MM.1S (cell line): Measurements from ENCODE around the gene NDUFAF8.

Source experiments
- EZH2 ChIP-seq: fragments of 300-600 bp; sonication (generic); optimal IDR thresholded peaks from 2 replicates; pipeline ENCODE3; 2017; ENCODE audit warnings: low read depth, mild to moderate bottlenecking, antibody characterized with exemption, low read length, mixed read lengths
- TF ChIP-seq, protein P1 (sequence below): fragments of 300-600 bp; sonication (generic); IDR thresholded peaks from 2 replicates; pipeline ENCODE4 v1.5.1; 2016; ENCODE audit warnings: antibody characterized with exemption, low read length, mixed read lengths

- TF ChIP-seq, protein P1, sequence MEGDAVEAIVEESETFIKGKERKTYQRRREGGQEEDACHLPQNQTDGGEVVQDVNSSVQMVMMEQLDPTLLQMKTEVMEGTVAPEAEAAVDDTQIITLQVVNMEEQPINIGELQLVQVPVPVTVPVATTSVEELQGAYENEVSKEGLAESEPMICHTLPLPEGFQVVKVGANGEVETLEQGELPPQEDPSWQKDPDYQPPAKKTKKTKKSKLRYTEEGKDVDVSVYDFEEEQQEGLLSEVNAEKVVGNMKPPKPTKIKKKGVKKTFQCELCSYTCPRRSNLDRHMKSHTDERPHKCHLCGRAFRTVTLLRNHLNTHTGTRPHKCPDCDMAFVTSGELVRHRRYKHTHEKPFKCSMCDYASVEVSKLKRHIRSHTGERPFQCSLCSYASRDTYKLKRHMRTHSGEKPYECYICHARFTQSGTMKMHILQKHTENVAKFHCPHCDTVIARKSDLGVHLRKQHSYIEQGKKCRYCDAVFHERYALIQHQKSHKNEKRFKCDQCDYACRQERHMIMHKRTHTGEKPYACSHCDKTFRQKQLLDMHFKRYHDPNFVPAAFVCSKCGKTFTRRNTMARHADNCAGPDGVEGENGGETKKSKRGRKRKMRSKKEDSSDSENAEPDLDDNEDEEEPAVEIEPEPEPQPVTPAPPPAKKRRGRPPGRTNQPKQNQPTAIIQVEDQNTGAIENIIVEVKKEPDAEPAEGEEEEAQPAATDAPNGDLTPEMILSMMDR = no peak
- no peak for TF ChIP-seq EZH2
Observed at GRCh38 chr17:81223762-81224130, 15.4 kb upstream of the NDUFAF8 start.
